ENCODE results near the gene MVD. TPM values are rescaled to one million over a fixed set of nuclear protein-coding genes. Genes with fewer than 3 reads are reported as not detected.

Gene MVD
- total and polyA plus RNA-seq, 10 of the 15 experiments (the other 5 are each of a cell fraction or from before 2014, with no cell fraction given), result 5.0 to 147 (median 65.0) TPM

DNA sequence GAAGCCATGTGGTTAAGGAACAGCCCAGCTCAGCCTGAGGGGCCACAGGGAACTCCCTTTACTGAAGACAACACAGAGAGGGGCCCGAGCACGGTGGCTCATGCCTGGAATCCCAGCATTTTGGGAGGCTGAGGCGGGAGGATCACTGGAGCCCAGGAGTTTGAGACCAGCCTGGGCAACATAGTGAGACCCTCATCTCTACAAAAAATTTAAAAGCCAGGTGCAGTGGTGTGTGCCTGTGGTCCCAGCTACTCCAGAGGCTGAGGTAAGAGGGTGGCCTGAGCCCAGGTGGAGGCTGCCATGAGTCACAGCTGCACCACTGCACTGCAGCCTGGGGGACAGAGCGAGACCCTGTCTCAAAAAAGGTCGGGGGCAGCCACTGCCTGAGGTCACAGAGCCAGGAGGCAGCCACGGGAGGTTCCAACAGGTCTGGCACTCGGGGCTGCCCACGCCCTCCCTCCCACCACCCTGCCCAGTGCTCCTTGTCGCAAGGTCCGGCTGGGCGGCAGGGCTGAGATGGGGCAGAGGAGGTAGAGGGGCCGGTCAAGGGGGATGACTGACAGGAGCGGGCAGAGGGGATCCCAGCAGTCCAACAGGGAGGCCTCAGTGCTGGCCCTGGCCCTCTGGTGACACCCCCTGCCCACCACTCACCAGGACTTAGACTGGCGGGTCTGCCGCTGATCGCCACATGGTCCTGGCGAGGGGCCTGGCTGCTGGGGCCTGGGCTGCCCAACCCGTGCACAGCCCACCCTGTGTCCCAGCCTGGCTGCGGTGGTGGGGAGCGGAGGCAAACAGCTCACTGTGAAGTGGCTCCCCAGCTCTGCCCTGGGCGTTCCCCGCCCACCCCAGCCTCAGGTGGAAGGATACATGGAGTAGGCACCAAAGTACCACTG lies 15.5 kb downstream of the MVD start:
- SMC1A ChIA-PET (ENCODE audit: uncharacterized antibody, unreplicated experiment), result no interaction called here
- in situ Hi-C loops (cut with MboI) (no loop called here), intact Hi-C loops (cut with micrococcal nuclease; ENCODE audit: unreplicated experiment) (no loop called here)
- Histone ChIP-seq H4K20me1 (ENCODE audit: control insufficient read depth, insufficient read depth) (peaks cover 7% of the 10 kb centered on the region; the same call in 1 of the 2 replicates), H3K4me3 (peak overlapping the region; percentile 98; the same call in 1 of the 2 replicates), H3K9ac (ENCODE audit: control insufficient read depth, insufficient read depth, low read length) (no peak overlapping the region), H3K9me3 (replicated peaks; ENCODE audit: control insufficient read depth, insufficient read depth, low read length) (no peaks in the 10 kb centered on the region), H3K27me3 (replicated peaks in 1 of 2; ENCODE audit: control insufficient read depth in 2 of 2, insufficient read depth in 2 of 2, low read length in 1 of 2) (no peaks in the 10 kb centered on the region), H3K4me2 (ENCODE audit: control insufficient read depth, insufficient read depth) (peak overlapping the region; percentile 35), H3K4me1 (ENCODE audit: control insufficient read depth, insufficient read depth, low read length) (peaks cover 20% of the 10 kb centered on the region), H3K27ac (ENCODE audit: control insufficient read depth, insufficient read depth) (no peak overlapping the region), H2AFZ (ENCODE audit: control insufficient read depth, low read depth, low read length) (no peak overlapping the region), H3K79me2 (ENCODE audit: control insufficient read depth, insufficient read depth, low read length) (peaks cover 36% of the 10 kb centered on the region), H3K36me3 (ENCODE audit: control insufficient read depth in 2 of 2, insufficient read depth in 2 of 2, low read length in 1 of 2) (peaks cover 2 to 4% of the 10 kb centered on the region in 2 experiments; a peak in 3 of 4 replicates)
- no peak for TF ChIP-seq KLF5 (IDR thresholded peaks at IDR 0.05; ENCODE audit: partially characterized antibody)
- no peak for TF ChIP-seq HDGF (IDR thresholded peaks at IDR 0.05)
- TF ChIP-seq, protein P1, sequence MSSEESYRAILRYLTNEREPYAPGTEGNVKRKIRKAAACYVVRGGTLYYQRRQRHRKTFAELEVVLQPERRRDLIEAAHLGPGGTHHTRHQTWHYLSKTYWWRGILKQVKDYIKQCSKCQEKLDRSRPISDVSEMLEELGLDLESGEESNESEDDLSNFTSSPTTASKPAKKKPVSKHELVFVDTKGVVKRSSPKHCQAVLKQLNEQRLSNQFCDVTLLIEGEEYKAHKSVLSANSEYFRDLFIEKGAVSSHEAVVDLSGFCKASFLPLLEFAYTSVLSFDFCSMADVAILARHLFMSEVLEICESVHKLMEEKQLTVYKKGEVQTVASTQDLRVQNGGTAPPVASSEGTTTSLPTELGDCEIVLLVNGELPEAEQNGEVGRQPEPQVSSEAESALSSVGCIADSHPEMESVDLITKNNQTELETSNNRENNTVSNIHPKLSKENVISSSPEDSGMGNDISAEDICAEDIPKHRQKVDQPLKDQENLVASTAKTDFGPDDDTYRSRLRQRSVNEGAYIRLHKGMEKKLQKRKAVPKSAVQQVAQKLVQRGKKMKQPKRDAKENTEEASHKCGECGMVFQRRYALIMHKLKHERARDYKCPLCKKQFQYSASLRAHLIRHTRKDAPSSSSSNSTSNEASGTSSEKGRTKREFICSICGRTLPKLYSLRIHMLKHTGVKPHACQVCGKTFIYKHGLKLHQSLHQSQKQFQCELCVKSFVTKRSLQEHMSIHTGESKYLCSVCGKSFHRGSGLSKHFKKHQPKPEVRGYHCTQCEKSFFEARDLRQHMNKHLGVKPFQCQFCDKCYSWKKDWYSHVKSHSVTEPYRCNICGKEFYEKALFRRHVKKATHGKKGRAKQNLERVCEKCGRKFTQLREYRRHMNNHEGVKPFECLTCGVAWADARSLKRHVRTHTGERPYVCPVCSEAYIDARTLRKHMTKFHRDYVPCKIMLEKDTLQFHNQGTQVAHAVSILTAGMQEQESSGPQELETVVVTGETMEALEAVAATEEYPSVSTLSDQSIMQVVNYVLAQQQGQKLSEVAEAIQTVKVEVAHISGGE (CRISPR knock-in tag; IDR thresholded peaks at IDR 0.05), result no peak
- TF ChIP-seq BCL11A (IDR thresholded peaks at IDR 0.05; ENCODE audit: low read depth, low read length), result no peak
- peak; percentile 71 for TF ChIP-seq POLR2A (IDR thresholded peaks at IDR 0.05; ENCODE audit: low read depth, low read length)
- TF ChIP-seq ZNF207 (IDR thresholded peaks at IDR 0.05; ENCODE audit: borderline replicate concordance), result no peak
- TF ChIP-seq, protein P2, sequence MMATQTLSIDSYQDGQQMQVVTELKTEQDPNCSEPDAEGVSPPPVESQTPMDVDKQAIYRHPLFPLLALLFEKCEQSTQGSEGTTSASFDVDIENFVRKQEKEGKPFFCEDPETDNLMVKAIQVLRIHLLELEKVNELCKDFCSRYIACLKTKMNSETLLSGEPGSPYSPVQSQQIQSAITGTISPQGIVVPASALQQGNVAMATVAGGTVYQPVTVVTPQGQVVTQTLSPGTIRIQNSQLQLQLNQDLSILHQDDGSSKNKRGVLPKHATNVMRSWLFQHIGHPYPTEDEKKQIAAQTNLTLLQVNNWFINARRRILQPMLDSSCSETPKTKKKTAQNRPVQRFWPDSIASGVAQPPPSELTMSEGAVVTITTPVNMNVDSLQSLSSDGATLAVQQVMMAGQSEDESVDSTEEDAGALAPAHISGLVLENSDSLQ (IDR thresholded peaks at IDR 0.05), result no peak
- no peak for TF ChIP-seq TBL1XR1 (IDR thresholded peaks at IDR 0.05; ENCODE audit: low read depth, low read length)
- no peak for TF ChIP-seq MYB (IDR thresholded peaks at IDR 0.05; ENCODE audit: borderline replicate concordance, low read depth, low read length)
- WGBS (ENCODE audit: insufficient coverage, insufficient replicate concordance, low lambda C conversion rate, missing lambda C conversion rate), result 90% methylated on average over 22 of the region's 22 CpGs
- RAD21 ChIA-PET (ENCODE audit: unreplicated experiment), result interaction anchor here (0.7 kb wide), 1 partner anchor 27 kb away, joined by 3 read pairs; no protein-coding TSS in a partner anchor
- no TSS peak for BruUV-seq (replicated peaks)
- FAIRE-seq (no peak), ATAC-seq (no peak), DNase-seq (ENCODE audit: low read depth, low spot score) (no peak)
- CTCF ChIA-PET, result no interaction called here
- POLR2A ChIA-PET, result interaction anchor here (0.9 to 1.0 kb wide), 2 partner anchors 8 to 17 kb away, joined by 3 read pairs; no protein-coding TSS in a partner anchor

Data from GM12878 (cell line).